H1 (cell line): ENCODE results near the gene FBXO45.

Experiments used
- CTCF ChIP-seq, 3 experiments: IDR thresholded peaks; 1 replicate in 2 of 3; 2 replicates in 1 of 3; pipeline versions ENCODE4 v1.5.1 to v1.6.1; 2011; ENCODE audit warnings: low read length in 3 of 3, mild to moderate bottlenecking in 3 of 3, inconsistent platforms in 2 of 3, low read depth in 1 of 3, moderate library complexity in 1 of 3; ENCODE audit not compliant: insufficient read depth in 1 of 3; ENCODE audit errors: control extremely low read depth in 1 of 3
- EGR1 ChIP-seq: IDR thresholded peaks from 2 replicates; pipeline ENCODE4 v1.6.1; 2011; ENCODE audit warnings: low read depth, low read length, borderline replicate concordance
- HDAC2 ChIP-seq, 2 experiments: fragments of 300-600 bp in 1 of 2; sonication (generic) in 1 of 2; IDR thresholded peaks; 2 replicates each; pipeline ENCODE4 v1.6.1; 2011 to 2012; ENCODE audit warnings: low read depth in 2 of 2, low read length in 2 of 2, mild to moderate bottlenecking in 2 of 2, moderate library complexity in 2 of 2, borderline replicate concordance in 1 of 2, inconsistent platforms in 1 of 2
- POLR2AphosphoS5 ChIP-seq: IDR thresholded peaks from 2 replicates; pipeline ENCODE4 v1.6.1; 2011; ENCODE audit warnings: low read depth, low read length
- SP1 ChIP-seq: IDR thresholded peaks from 2 replicates; pipeline ENCODE4 v1.6.1; 2011; ENCODE audit warnings: low read depth, low read length

DNA sequence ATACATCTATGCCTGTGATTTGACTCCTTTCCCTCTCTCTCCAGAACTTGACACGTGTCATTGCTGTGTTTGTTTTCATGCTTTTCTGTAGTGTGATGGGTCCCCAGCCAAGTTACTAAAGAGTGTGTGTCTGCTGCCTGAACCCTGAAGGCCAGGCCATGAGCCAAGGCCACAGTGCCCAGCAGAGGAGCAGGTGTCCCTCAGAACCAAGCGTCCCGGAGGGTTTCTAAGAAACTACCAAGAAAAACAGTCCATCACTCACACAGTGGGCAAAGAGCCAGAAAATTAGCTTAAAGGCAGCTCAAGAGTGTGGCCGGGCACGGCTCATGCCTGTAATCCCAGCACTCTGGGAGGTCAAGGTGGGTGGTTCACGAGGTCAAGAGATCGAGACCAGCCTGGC, 35.2 kb downstream of the FBXO45 start:
- TF ChIP-seq POLR2AphosphoS5 = no peak
- TF ChIP-seq SP1 = no peak
- TF ChIP-seq CTCF (IDR thresholded peaks at IDR 0.05; ENCODE audit: control extremely low read depth in 1 of 3, insufficient read depth in 1 of 3, low read depth in 1 of 3, low read length in 3 of 3) = no peak
- TF ChIP-seq EGR1 = no peak
- no peak for TF ChIP-seq HDAC2 (IDR thresholded peaks at IDR 0.05; ENCODE audit: borderline replicate concordance in 1 of 2, low read depth in 2 of 2, low read length in 2 of 2)
